Sigmoid colon (tissue), 4 donors: ENCODE results near the gene NXPE1.

Experiments used
- EP300 ChIP-seq, 4 donors: sonication (generic); formaldehyde crosslinking; IDR thresholded peaks; one replicate each; pipeline ENCODE4 v1.6.1; 2017; ENCODE audit warnings: antibody characterized with exemption in 4 of 4
- POLR2A ChIP-seq, 2 donors: fragments of 450-650 bp; IDR thresholded peaks; one replicate each; pipeline ENCODE4 v1.6.1; 2016; ENCODE audit warnings: antibody characterized with exemption in 2 of 2, mild to moderate bottlenecking in 2 of 2, moderate library complexity in 2 of 2
- POLR2AphosphoS5 ChIP-seq, 4 donors: sonication (generic); formaldehyde crosslinking; IDR thresholded peaks; one replicate each; pipeline ENCODE4 v1.6.1; 2017; ENCODE audit warnings: antibody characterized with exemption in 4 of 4
- TF ChIP-seq, protein P1 (sequence below), 4 experiments: fragments of 450-650 bp in 3 of 4; fragments of 200-600 bp in 1 of 4; IDR thresholded peaks; one replicate each; pipeline ENCODE4 v1.5.1; 2016 to 2019; ENCODE audit warnings: antibody characterized with exemption in 4 of 4, mild to moderate bottlenecking in 3 of 4, moderate library complexity in 2 of 4

DNA sequence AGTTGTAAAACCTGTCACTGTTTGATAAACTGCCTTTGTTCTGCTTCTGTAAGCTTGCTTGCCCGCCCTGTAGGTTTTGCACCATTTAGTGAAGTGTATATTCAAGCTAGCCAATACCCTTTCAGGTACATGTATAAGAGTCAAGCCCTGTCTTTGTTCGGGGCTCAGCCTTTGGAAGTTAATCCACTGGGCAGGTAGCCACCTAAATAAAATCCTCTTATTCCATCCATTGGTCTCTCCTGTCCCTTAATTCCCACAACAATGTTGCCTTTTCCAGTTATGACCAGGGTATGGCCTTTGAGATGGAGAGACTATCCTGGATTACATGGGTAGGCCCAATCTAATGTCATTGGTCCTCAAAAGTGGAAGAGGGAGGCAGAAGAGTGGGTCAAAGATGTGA lies 34.0 kb downstream of the NXPE1 start:
- TF ChIP-seq, protein P1, sequence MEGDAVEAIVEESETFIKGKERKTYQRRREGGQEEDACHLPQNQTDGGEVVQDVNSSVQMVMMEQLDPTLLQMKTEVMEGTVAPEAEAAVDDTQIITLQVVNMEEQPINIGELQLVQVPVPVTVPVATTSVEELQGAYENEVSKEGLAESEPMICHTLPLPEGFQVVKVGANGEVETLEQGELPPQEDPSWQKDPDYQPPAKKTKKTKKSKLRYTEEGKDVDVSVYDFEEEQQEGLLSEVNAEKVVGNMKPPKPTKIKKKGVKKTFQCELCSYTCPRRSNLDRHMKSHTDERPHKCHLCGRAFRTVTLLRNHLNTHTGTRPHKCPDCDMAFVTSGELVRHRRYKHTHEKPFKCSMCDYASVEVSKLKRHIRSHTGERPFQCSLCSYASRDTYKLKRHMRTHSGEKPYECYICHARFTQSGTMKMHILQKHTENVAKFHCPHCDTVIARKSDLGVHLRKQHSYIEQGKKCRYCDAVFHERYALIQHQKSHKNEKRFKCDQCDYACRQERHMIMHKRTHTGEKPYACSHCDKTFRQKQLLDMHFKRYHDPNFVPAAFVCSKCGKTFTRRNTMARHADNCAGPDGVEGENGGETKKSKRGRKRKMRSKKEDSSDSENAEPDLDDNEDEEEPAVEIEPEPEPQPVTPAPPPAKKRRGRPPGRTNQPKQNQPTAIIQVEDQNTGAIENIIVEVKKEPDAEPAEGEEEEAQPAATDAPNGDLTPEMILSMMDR (IDR thresholded peaks at IDR 0.05), result no peak
- no peak for TF ChIP-seq POLR2AphosphoS5 (IDR thresholded peaks at IDR 0.05)
- no peak for TF ChIP-seq POLR2A (IDR thresholded peaks at IDR 0.05)
- no peak for TF ChIP-seq EP300 (IDR thresholded peaks at IDR 0.05)
